K562 (cell line): ENCODE results near the gene RIIAD1. TPM values are rescaled to one million over a fixed set of nuclear protein-coding genes. Genes with fewer than 3 reads are reported as not detected.

Experiments
- DIDO1 ChIP-seq: fragments of 450-650 bp; IDR thresholded peaks from 2 replicates; pipeline ENCODE4 v1.6.1; 2016; ENCODE audit warnings: low read depth, missing biosample characterization, missing genetic modification characterization
- HEY1 ChIP-seq: fragments of 250-450 bp; sonication (Bioruptor Pico); IDR thresholded peaks from 2 replicates; pipeline ENCODE4 v1.5.0; 2020; ENCODE audit warnings: mild to moderate bottlenecking, moderate library complexity, borderline replicate concordance
- TRIM24 ChIP-seq, 2 experiments: fragments of 450-650 bp; IDR thresholded peaks; 2 replicates each; pipeline ENCODE4 v1.6.1; 2016
- ZNF23 ChIP-seq: fragments of 250-450 bp; sonication (Bioruptor Pico); IDR thresholded peaks from 2 replicates; pipeline ENCODE4 v1.4.0; 2020; ENCODE audit warnings: mild to moderate bottlenecking
- ZNF511 ChIP-seq: sonication (generic); formaldehyde crosslinking; IDR thresholded peaks from 2 replicates; pipeline ENCODE4 v1.8.0; 2022; ENCODE audit warnings: mild to moderate bottlenecking, missing genetic modification reagents
- polyA plus RNA-seq, 8 experiments: library from polyadenylated mRNA; depleted of rRNA in 4 of 8; stranded (reverse) in 5 of 8; unstranded in 3 of 8; fragments of >200 nt; fragmentation: Nextera tagmentation in 2 of 8; fragmentation: Illumina TruSeq in 1 of 8; extraction: Ambion mirVana in 2 of 8; extraction: Trizol in 1 of 8; gene quantifications; 2 replicates each; pipeline versions ENCODE4 v1.2.1 to v1.2.3, GENCODE V29; 2011 to 2014; ENCODE audit warnings: inconsistent platforms in 1 of 8, missing spikeins in 1 of 8
- total RNA-seq, 7 experiments: library from RNA; depleted of rRNA in 6 of 7; stranded (reverse); fragments of >200 nt in 6 of 7; fragmentation: Illumina TruSeq in 2 of 7; extraction: Trizol in 2 of 7; gene quantifications; 2 replicates each; pipeline versions ENCODE4 v1.2.1 to v1.2.3, GENCODE V29; 2011 to 2021; ENCODE audit warnings: low replicate concordance in 1 of 7
- TF ChIP-seq, protein P1 (sequence below), 2 experiments: IDR thresholded peaks; 2 replicates each; pipeline ENCODE4 v1.6.1; 2012; ENCODE audit warnings: improper control_type of control experiment in 2 of 2, low read depth in 2 of 2, low read length in 2 of 2, borderline replicate concordance in 1 of 2
- TF ChIP-seq, protein P2 (sequence below): fragments of 250-450 bp; sonication (Bioruptor Pico); IDR thresholded peaks from 2 replicates; pipeline ENCODE4 v1.5.0; 2021
- TF ChIP-seq, protein P3 (sequence below): sonication (generic); formaldehyde crosslinking; IDR thresholded peaks from 2 replicates; pipeline ENCODE4 v1.8.0; 2022; ENCODE audit warnings: missing genetic modification reagents, mild to moderate bottlenecking, borderline replicate concordance
- TF ChIP-seq, protein P4 (sequence below), 3 experiments: IDR thresholded peaks in 2 of 3; conservative IDR thresholded peaks in 1 of 3; 2 replicates each; pipeline ENCODE4 v1.5.1; 2011 to 2012; ENCODE audit warnings: low read length in 3 of 3, mild to moderate bottlenecking in 3 of 3, control low read depth in 2 of 3, improper control_type of control experiment in 1 of 3, inconsistent platforms in 1 of 3, low read depth in 1 of 3, mixed read lengths in 1 of 3, moderate library complexity in 1 of 3; ENCODE audit not compliant: insufficient read depth in 2 of 3

The RIIAD1 gene
- total and polyA plus RNA-seq, 9 of the 15 experiments (the other 6 are each of a cell fraction or from before 2014, with no cell fraction given): not detected

DNA sequence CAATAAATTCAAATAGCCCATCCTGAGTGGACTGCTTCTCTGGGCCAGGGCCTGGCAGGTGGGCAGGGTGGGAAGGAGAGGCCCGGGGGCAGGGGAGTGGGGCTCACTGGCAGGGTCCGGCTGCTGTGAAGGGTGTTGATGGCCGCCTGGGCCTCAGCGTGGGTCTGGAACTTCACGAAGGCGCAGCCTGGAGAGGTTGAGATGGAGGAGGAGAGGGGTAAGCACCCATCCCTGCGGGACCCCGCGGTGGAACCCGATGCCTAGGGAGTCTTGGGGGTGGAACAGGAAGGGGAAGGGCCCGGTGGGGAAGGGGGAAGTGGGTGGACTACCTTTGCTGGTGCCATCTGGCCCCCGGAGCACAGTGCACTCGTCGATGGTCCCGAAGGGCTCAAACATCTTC is 12.4 kb upstream of the RIIAD1 start (continued):
- TF ChIP-seq, protein P1, sequence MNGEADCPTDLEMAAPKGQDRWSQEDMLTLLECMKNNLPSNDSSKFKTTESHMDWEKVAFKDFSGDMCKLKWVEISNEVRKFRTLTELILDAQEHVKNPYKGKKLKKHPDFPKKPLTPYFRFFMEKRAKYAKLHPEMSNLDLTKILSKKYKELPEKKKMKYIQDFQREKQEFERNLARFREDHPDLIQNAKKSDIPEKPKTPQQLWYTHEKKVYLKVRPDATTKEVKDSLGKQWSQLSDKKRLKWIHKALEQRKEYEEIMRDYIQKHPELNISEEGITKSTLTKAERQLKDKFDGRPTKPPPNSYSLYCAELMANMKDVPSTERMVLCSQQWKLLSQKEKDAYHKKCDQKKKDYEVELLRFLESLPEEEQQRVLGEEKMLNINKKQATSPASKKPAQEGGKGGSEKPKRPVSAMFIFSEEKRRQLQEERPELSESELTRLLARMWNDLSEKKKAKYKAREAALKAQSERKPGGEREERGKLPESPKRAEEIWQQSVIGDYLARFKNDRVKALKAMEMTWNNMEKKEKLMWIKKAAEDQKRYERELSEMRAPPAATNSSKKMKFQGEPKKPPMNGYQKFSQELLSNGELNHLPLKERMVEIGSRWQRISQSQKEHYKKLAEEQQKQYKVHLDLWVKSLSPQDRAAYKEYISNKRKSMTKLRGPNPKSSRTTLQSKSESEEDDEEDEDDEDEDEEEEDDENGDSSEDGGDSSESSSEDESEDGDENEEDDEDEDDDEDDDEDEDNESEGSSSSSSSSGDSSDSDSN (IDR thresholded peaks at IDR 0.05; ENCODE audit: borderline replicate concordance in 1 of 2, low read depth in 2 of 2, low read length in 2 of 2): no peak
- TF ChIP-seq, protein P2, sequence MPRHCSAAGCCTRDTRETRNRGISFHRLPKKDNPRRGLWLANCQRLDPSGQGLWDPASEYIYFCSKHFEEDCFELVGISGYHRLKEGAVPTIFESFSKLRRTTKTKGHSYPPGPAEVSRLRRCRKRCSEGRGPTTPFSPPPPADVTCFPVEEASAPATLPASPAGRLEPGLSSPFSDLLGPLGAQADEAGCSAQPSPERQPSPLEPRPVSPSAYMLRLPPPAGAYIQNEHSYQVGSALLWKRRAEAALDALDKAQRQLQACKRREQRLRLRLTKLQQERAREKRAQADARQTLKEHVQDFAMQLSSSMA: no peak
- no peak for TF ChIP-seq HEY1 (CRISPR knock-in tag)
- TF ChIP-seq, protein P3, sequence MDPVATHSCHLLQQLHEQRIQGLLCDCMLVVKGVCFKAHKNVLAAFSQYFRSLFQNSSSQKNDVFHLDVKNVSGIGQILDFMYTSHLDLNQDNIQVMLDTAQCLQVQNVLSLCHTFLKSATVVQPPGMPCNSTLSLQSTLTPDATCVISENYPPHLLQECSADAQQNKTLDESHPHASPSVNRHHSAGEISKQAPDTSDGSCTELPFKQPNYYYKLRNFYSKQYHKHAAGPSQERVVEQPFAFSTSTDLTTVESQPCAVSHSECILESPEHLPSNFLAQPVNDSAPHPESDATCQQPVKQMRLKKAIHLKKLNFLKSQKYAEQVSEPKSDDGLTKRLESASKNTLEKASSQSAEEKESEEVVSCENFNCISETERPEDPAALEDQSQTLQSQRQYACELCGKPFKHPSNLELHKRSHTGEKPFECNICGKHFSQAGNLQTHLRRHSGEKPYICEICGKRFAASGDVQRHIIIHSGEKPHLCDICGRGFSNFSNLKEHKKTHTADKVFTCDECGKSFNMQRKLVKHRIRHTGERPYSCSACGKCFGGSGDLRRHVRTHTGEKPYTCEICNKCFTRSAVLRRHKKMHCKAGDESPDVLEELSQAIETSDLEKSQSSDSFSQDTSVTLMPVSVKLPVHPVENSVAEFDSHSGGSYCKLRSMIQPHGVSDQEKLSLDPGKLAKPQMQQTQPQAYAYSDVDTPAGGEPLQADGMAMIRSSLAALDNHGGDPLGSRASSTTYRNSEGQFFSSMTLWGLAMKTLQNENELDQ (CRISPR knock-in tag): no peak
- TF ChIP-seq, protein P4, sequence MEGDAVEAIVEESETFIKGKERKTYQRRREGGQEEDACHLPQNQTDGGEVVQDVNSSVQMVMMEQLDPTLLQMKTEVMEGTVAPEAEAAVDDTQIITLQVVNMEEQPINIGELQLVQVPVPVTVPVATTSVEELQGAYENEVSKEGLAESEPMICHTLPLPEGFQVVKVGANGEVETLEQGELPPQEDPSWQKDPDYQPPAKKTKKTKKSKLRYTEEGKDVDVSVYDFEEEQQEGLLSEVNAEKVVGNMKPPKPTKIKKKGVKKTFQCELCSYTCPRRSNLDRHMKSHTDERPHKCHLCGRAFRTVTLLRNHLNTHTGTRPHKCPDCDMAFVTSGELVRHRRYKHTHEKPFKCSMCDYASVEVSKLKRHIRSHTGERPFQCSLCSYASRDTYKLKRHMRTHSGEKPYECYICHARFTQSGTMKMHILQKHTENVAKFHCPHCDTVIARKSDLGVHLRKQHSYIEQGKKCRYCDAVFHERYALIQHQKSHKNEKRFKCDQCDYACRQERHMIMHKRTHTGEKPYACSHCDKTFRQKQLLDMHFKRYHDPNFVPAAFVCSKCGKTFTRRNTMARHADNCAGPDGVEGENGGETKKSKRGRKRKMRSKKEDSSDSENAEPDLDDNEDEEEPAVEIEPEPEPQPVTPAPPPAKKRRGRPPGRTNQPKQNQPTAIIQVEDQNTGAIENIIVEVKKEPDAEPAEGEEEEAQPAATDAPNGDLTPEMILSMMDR (IDR thresholded peaks at IDR 0.05 in 2 of 3, conservative IDR thresholded peaks at IDR 0.05 in 1 of 3; ENCODE audit: insufficient read depth in 2 of 3, low read depth in 1 of 3, low read length in 3 of 3): no peak
- TF ChIP-seq ZNF23 (CRISPR knock-in tag): no peak
- TF ChIP-seq ZNF511 (CRISPR knock-in tag): no peak
- no peak for TF ChIP-seq TRIM24 (IDR thresholded peaks at IDR 0.05)
- TF ChIP-seq DIDO1 (tag): no peak
